SW480 (cell line): ENCODE results near the gene ANKRD6.

Source experiments
- DNase-seq: peaks from one replicate; pipeline ENCODE4 v3.0.0-alpha.2; 2016; ENCODE audit warnings: low spot score

The ANKRD6 gene

DNA sequence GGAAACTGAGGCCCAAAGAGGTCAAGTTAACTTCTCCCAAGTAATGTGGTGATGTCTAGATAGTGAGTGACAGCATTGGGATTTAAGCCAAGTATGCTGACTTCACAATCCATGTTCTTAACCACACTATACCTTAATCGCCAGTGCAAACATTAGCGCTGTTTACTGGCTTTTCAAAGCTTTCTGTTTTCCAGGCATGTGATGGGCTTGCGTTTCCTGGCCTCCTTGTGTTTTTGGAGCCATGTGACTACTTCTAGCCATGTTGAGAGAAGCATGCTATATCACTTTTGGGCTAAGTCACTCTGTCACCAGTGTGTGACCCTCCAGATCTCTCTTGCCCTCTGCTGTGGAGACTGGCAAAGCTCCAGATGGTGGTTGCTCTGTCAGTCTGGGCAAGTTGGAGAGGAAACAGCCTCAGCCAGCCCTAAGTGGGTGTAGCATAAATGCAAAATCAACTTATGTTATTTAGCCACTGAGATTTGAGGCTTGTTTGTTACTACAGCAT, 76.9 kb downstream of the ANKRD6 start:
- DNase-seq, result no peak

DNA sequence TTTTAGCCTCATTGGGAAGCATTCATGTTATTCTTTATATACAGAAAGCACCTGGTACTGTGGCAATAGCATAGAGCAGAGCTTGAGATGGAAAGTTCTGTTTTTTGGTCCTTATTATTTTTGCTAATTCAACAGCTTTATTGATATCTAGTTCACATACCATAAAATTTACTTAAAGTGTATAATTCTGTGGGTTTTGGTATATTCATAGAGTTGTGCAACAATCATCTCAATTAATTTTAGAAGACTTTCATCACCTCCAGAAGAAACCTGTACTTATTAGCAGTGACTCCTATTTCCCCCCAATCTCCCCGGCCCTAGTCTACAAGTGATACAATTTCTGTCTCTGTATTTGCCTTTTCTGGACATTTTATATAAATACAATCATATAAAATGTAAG, 77.4 kb downstream of the ANKRD6 start:
- no peak for DNase-seq

DNA sequence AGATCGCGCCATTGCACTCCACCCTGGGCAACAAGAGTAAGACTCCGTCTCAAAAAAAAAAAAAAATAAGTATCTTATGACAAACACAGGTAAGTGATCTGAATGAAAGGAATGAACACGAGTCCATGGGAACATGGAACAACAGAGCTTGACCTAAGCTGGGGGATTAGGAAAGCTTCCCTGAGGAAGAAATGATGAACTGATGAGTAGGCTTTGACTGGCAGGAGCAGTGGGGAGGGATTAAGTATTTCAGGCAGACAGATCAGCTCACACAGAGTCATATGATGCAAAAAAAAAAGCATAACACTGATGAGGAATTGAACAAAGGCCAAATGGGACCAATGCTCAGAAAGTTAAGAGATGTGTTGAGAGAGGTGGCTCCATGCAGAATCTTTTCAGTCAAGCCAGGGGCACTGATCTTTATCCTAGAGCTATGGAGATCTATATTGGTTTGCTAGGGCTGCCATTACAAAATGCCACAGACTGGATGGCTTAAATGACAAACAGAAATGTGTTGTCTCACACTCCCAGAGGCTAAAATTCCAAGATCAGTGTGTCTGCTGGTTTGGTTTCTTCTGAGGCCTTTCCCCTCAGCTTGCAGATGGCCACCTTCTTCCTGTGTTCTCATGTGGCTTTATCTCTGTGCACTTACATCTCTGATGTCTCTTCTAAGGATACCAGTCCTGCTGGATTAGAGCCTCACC, 85.6 kb downstream of the ANKRD6 start:
- DNase-seq, result no peak

DNA sequence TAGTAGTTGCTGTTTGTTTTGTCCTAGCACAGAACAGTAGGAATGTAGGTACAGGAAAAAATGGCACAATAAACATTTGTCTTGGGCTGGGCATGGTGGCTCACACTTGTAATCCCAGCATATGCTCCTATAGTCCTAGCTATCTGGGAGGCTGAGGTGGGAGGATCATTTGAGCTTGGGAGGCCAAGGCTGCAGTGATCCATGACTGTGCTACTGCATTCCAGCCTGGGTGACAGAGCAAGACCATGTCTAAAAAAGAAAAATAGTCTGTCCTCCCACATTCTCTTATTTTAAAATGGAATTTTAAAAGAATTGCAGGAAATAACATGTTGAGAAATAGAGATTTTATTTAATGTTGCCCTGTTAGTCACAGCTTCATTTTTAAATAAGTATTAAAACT, 87.8 kb downstream of the ANKRD6 start:
- DNase-seq, result no peak

DNA sequence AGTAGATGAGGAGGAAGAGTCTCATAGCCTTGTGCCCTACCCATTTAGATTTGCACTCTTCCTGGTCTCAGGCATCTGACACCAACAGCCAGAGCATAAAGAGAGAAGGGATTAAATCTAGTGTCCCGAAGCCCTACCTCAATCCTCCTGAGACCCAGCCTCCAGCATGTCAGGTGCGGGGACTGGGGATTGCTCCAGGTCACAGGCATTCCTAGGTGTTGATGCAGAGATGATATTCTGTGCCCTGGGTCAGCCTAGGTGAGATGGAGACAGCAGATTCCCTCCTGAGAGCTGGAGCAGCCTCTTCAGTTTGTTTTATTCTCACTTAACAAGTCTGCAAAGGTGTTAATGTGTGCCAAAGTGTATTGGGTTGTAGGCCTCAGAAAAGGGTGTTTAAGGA, 89.8 kb downstream of the ANKRD6 start:
- no peak for DNase-seq

DNA sequence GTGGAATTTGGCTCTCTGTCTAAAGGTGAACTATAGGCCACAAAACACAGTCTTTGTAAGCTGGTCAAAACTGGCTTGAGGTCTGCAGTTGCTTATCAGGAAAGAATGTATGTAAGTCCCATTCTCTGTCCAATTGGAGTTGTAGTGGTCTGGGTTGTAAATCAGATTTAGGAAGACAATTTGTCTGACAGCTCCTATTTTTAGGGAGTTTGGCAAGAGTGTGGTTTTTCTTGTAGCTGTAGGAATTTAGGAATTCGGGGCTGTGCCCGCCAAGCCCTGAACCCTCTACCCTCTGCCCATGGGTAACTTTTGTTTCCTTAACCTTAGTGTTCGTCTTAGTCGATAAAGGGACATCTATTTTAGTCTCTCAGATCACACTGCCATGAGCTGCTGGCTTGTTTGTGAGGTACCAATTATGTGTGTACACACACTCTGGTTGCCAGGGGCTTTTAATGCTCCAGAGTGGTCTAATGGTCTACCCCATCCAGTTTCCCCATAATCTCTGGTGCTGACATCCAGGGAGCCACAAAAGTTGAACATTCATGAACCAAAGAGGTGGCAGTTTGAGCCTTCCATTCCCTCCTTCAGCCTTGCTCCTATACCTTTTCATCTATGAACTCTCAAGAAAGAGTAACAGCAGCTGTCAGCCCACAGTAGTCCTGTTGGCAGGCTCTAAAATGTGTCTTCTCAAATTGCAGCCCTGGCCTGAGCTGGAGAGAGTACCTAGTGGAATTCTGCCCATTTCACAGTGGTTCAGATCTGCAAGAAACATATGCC, 93.0 kb downstream of the ANKRD6 start:
- no peak for DNase-seq

DNA sequence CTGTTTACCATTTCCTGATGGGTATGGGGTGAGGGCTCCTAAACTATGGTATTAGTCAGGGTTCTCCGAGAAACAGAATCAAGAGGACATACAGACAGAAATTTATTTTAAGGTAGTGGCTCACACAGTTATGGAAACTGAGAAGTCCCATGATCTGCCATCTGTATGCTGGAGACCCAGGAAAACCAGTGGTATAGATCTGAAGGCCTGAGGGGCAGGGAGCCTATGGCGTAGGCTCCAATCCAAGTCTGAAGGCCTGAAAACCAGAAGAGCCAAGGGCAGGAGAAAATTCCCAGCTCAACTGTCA, 93.6 kb downstream of the ANKRD6 start:
- DNase-seq, result no peak

DNA sequence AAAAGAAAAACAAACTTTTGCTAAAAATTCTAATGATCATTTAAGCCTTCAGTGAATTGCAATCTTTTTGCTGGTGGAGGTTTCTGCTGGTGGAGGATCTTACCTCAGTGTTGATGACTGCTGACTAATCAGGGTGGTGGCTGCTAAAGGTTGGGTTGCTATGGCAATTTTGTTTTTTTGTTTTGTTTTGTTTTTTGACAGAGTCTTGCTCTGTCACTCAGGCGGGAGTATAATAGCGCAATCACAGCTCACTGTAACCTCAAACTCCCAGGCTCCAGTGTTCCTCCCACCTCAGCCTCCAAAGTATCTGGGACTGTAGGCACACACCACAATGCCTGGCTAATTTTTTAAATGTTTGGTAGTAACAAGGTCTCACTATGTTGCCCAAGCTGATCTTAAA, 94.7 kb downstream of the ANKRD6 start:
- DNase-seq, result no peak

DNA sequence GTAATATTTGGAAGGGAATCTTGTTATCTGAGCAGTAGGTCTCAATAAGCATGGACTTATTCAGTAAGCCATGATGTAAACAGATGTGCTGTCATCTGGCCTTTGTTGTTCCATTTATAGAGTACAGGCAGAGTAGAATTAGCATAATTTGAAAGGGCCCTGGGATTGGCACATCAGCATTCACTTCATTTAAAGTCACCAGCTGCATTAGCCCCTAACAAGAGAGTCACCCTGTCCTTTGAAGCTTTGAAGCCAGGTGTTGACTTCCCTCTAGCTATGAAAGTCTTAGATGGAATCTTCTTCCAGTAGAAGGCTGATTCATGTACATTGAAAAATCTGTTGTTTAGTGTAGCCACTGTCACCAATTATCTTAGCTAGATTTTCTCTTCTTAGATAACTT, 95.9 kb downstream of the ANKRD6 start:
- no peak for DNase-seq

DNA sequence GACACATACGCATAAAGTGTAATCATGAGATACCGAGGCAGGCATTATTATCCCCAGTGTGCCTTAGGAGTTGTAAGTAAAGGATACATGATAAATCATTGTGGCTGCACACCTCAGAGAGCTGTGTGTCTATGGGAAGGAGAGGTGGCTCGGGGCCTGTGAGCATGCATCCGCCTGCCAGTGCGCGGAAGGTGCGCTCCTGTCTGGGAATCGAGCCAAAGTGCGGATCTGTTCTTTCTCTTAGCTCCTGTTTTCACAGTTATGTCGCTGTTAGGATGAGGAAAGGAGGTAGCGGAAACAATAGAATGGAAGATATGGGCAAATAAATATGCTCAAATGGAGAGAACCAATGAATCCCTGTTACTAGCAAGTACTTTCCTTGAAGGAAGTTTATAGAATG, 98.0 kb downstream of the ANKRD6 start:
- no peak for DNase-seq

DNA sequence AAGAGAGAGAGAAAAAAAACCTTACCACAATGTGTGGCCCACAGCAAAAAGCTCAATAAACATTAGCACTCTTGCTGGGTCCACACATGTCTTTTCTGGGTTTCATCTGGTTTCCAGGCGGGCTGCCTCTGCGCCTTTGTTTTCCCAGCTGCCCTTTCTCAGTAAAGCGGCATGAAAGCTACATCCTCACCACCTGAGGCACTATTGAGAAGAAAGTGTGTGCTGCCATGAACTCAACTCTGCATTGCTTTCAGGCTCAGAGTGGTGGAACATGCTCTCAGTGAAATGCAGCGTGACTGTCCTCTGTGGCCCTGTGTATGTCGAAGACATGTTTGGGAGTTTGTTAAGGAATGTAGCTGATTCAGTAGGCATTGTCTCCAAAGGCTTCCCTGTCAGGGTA, 103.3 kb downstream of the ANKRD6 start:
- DNase-seq, result no peak

DNA sequence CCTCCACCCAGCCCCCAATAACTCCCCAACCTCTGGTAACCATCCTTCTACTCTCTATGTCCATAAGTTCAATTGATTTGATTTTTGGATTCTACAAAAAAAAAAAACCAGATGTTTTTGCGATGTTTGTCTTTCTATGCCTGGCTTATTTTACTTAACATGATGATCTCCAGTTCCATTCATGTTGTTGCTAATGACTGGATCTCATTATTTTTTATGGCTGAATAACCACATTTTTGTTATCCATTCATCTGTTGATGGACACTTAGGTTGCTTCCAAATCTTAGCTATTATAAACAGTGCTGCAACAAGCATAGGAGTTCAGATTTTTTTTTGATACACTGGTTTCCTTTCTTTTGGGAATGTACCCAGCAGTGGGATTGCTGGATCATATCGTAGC, 106.8 kb downstream of the ANKRD6 start:
- DNase-seq, result no peak

DNA sequence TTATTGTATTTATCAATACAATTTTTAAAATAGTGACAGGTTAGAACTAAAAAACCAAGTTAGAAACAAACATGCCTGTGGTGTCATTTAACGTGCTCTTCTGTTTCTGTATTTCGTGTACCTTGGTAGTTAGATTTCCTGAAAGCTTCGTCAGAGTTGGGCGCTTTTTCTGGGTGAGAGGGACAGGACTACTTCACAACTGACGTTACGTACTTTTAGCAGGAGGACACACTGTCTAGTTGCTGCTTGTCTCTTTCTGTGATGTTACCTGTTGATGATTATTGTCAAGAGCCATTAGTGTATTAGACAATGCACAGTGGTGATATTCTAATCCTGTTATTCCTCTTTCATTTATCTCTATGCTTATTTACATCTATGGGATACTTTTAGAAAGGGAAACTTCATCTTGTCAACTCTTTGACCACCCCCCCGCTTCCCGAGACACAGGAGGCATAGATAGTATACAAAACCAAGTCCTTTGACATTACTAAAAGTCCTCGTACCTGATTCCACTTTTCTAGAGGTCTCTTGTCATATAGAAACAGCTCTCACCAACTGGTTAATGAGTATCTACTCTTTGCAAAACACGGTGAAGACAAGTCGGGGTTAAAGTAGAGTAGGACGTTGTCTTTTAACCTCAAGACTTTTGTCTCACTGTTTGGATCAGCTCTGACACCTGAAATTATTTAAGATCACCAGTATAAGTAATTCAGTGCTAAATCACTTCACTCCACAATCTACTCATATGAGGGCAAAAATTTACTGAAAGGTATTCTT, 109.3 kb downstream of the ANKRD6 start:
- no peak for DNase-seq

DNA sequence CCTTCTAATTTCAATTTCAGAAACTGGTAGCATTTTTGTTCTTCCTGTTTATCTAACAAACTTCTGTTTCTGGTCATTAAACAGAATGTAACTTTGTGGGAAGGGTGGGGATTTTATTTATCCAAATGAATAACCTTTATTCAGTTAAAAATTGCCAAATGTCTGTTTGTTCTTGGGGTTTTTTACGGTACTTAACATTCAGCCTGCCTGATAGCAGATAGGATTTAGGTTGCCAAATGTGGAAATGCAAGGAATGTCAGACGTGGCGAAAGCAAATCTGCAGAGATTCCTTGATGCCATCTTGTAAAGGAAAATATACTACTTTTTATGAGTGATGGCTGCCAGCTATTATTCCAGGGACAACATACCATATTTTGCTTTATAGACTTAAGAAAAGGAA, 109.9 kb downstream of the ANKRD6 start:
- DNase-seq, result no peak

DNA sequence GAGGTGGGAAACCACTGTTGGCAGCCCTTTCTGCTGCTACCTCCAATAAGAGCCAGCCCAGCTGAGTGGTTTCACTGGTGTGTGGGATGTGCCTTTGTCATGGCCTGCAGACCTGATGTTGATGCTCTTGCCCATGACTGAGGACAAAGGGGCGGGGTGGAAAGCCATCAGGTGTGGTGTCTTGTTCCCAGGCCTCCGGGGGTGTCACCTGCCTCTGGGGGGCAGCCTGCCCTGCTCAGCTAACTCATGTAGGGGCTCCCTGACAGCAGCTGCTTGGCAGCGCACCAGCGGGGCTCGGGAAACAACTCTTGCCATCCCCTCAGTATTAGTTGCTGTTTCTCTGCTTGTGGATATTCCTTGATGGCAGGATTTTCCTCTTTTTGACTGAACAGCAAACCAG, 114.3 kb downstream of the ANKRD6 start:
- DNase-seq, result no peak

DNA sequence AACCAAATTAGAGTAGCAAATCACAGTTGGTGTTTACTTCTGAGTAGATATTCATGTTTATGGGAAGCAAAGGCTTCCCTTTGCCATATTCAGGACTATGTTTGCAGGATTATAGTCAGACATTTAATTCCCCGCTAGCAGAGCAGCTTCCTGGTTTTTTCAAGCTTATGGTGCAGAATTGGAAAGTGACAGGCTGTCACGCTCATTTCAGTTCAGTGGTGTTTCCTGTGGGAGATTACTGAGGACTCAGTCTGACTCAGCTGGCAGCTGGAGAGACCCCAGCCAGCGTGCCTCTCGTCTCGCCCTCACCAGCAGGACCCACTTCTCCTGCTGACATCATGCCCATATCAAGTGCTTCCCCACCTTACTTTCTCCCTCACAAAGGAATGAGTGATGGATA, 120.5 kb downstream of the ANKRD6 start:
- DNase-seq, result no peak

DNA sequence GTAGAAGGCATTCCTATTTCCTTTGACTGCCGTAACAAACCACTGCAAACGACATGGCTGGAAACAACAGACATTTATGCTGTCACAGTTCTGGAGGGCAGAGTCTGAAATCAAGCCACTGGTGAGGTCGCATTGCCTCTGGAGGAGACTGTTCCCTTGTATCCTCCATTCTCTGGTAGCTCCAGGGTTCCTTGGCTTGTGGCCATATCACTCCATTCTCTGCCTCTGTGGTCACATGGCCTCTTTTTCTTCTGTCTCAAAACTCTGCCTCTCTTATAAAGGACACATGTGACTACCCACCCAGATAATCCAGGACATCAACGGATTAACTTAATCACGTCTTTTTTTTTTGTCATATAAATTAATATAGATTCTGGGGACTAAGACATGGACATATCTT, 121.2 kb downstream of the ANKRD6 start:
- no peak for DNase-seq

DNA sequence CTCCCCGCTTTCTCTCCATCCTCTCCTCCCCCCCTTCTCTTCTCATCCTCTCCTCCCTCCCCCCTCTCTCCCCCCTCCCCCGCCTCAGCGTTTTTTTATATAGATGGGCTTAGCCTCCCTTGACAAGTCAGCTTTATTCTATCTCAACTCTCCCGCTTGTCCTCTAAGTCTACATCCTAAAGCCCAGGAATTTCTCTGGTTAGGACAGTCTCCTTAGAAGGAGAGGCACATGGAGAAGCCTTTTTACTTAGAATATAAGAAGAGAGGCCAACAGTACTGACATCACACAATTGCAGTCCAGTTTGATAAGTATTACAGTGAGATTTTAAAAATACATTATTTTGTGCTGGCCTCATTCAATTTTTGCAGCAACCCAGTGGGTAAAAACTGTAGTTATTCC, 122.1 kb downstream of the ANKRD6 start:
- DNase-seq, result no peak

DNA sequence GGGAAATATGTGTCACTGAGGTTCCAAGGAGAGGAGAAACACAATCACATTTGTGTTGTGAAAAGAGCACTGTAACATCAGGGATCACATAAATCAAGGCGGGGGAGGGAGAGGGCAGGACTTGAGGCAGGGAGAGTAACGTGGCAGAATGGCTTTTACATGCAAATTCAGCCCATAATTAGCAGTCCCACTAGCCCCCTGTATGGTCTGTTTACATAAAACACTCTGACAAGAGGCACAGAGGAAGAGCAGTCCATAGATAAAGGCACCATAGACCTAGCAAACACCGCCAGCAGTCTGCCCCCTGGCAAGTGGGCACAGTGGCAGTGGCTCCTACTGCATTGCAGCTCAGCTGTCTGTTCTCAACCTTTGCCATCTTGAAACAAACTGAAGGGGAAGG, 122.9 kb downstream of the ANKRD6 start:
- no peak for DNase-seq

DNA sequence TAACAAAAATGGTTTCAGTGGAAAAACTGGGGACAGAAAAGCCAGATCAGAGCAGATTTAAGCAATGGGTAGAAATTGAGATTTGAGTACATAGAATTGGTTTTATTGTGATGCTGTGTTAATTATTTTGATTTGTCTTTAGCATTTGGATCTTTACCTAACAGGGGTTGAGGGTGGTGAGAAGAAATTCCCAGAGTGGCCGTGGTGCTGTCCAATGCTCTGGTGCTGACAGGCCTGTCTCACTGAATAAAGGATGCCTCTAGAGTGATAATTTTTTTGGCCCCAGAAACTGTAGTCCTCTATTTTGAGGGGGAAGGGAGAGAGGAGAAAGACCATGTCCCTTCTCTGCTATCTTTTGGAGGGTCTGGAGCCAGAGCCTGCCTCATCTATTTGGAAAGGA, 126.5 kb downstream of the ANKRD6 start:
- no peak for DNase-seq

DNA sequence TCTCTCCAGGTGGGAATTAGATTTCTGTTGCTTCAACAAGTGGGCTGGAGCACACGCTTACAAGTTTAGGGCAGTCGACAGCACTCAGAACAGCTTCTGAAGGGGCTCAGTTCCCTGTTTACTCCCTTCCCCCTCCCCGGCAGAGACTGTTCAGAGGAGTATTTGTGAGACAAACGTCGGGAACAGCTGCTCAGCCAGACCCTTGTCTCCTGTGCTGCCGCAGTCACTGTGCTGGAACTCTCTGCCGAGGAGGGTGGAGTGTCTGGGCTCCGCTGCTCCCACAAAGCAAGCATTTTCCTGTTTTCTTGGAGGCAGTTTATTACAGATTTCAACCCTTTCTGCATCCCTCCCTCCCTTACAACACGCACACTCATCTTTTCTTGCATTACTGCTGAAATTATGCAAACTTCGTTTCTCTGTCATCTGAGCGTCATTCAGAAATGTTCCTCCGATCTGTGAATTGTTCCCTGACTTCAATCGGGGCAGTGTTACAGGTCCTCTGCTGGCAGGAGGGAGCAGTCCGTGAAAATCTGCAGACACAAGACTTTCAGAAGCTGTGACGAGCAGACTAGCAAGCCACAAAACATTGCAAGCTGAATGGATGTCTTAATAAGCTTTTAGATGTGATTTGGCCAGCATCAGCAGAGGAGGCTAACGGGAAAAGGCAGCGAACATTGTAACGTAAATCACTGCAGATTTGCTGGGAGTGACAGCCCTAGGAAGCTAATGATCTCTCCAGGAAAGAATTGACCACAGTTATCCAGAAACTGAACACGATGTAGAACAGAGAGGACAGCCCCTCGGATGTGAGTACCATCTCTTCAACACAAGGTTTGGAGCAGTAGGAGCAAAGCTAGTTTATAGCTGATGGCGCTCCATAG, 129.4 kb downstream of the ANKRD6 start:
- no peak for DNase-seq

DNA sequence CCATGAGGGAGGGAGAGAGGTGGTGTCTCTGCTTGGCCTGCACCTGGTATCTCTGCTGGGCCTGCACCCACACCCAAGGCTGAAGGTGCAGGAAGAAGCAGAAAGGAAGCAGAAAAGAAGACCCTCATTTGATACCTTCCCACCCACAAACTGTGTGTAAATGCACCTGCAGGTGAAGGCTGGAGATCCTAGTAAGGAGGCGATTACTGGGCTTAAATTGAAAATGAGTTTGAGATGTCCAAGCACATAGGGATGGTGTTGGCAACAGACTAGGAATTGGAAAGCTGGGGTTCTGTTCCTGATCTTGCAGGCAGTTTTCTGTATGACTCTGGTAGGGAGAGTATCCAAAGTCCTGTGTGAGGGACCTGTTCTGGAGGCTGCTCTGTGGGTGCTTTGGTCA, 130.9 kb downstream of the ANKRD6 start:
- DNase-seq, result no peak
